Fibroblast of upper back skin (primary cell): ENCODE data around the gene SYTL2.
A peak's percentile ranks its signal among the peaks of the same experiment; 100 is the strongest.

Source experiments
- DNase-seq: peaks from one replicate; pipeline ENCODE4 v3.0.0-alpha.2; 2013

SYTL2 gene

GRCh38 chr11:85762226-85762625 is 48.7 kb downstream of the SYTL2 start:
- peak; percentile 25 for DNase-seq

GRCh38 chr11:85759915-85760314 is 51.0 kb downstream of the SYTL2 start:
- DNase-seq, result peak; percentile 94

- no peak for DNase-seq
Measured at GRCh38 chr11:85758480-85759039, 52.4 kb downstream of the SYTL2 start.

- DNase-seq, result no peak
Measured at GRCh38 chr11:85758026-85758425, 52.9 kb downstream of the SYTL2 start.

GRCh38 chr11:85756401-85757200 is 54.3 kb downstream of the SYTL2 start:
- no peak for DNase-seq

GRCh38 chr11:85755701-85756100 is 55.2 kb downstream of the SYTL2 start:
- DNase-seq, result no peak

- no peak for DNase-seq
Measured at GRCh38 chr11:85755285-85755684, 55.7 kb downstream of the SYTL2 start.

GRCh38 chr11:85752890-85753581 is 57.9 kb downstream of the SYTL2 start:
- DNase-seq, result peak; percentile 19

GRCh38 chr11:85752201-85752889 is 58.6 kb downstream of the SYTL2 start:
- DNase-seq, result no peak

GRCh38 chr11:85751724-85752123 is 59.2 kb downstream of the SYTL2 start:
- peak; percentile 63 for DNase-seq

- no peak for DNase-seq
Measured at GRCh38 chr11:85750646-85751045, 60.3 kb downstream of the SYTL2 start.

- DNase-seq, result no peak
Measured at GRCh38 chr11:85749884-85750283, 61.1 kb downstream of the SYTL2 start.

- no peak for DNase-seq
Measured at GRCh38 chr11:85749287-85749834, 61.6 kb downstream of the SYTL2 start.

GRCh38 chr11:85748455-85748891 is 62.5 kb downstream of the SYTL2 start:
- peak; percentile 84 for DNase-seq

GRCh38 chr11:85746670-85747069 is 64.3 kb downstream of the SYTL2 start:
- no peak for DNase-seq

- DNase-seq, result no peak
Measured at GRCh38 chr11:85745626-85746025, 65.3 kb downstream of the SYTL2 start.

GRCh38 chr11:85742873-85743275 is 68.1 kb downstream of the SYTL2 start:
- DNase-seq, result no peak

- DNase-seq, result no peak
Measured at GRCh38 chr11:85742348-85742747, 68.6 kb downstream of the SYTL2 start.

GRCh38 chr11:85740481-85741400 is 70.2 kb downstream of the SYTL2 start:
- no peak for DNase-seq

- DNase-seq, result no peak
Measured at GRCh38 chr11:85737738-85738137, 73.2 kb downstream of the SYTL2 start.

- DNase-seq, result no peak
Measured at GRCh38 chr11:85735876-85736460, 75.0 kb downstream of the SYTL2 start.

GRCh38 chr11:85732965-85733364 is 78.0 kb downstream of the SYTL2 start:
- DNase-seq, result no peak
